Activated naive CD4-positive, alpha-beta T cell (primary cell): ENCODE measurements around the gene LGALS9B.
"Not testable (repeated sequence)": the region's sequence is repeated elsewhere in the genome, so short reads cannot be mapped to it uniquely, and the experiment has no call there.

ENCODE experiments used
- DNase-seq, 4 experiments: peaks; one replicate each; lab custom pipeline; 2025; lab: John Stamatoyannopoulos, UW

LGALS9B gene

DNA sequence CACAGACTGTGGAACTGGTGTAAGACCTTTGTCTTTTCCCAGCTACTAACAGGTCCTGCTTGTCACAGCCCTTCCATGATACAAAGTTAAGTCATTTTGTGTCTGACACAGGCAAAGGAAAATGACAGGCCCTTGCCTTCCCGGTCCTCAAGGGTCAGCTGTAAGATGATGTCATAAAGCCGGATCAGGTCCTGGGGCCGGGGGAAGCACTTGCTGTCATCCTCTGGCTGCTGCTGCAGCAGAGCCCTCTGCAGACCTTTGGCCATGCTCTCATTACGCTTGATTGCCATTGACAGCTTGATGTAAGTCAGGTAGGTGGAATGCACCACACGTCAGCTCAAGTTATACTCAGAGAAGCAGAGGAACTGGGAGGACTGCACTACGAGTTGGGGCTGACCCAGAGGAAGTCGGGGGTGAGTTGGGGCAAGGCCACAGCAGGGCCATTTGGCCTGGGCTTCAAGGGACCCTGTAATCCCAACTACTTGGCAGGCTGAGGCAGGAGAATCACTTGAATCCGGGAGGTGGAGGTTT, 50.9 kb downstream of the LGALS9B start:
- DNase-seq: not testable (repeated sequence)

DNA sequence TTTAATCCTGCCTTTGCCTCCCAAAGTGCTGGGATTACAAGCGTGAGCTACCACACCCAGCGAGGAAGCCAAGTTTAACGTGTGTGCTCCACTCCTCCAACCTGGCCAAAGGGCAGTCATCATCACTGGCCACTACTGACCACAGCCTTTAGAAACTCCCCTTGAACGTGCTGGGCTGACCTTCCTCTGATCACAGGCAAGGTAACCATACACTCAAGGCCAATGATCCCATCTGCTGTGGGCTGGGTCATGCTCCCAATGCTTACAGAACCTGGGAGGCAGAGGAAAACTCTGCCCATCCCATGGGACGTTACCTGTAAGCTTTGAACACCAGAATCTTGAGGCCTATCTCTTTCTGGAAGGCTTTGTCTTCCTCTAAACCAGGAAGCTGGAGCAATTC, 51.9 kb downstream of the LGALS9B start:
- not testable (repeated sequence) for DNase-seq

DNA sequence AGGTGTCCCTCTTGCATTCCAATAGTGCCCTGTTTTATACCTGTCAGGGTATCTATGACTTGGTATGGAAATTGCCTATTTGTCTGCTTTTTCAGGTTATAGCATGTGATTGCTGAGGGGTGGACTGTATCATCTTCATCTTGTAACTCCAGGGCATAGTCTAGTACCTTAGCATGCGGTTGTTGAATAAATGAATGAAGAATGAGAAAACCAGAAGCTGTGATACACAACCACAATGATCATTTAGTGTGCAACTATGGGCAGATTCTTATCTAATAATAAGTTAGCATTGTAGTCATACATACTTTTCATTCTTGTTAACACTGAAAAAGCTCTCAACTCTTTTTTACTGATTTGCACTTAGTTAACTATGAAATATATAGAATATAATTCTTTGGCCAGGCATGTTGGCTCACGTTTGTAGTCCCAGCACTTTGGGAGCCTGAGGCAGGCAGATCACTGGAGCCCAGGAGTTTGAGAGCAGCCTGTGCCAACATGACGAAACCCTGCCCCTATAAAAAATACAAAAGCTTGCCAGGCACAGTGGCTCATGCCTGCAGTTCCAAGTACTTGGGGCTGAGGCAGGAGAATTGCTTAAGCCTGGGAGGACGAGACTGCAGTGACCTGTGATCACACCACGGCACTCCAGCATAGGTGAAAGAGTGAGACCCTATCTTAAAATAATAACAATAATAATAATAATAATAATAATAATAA, 65.9 kb downstream of the LGALS9B start:
- not testable (repeated sequence) for DNase-seq

DNA sequence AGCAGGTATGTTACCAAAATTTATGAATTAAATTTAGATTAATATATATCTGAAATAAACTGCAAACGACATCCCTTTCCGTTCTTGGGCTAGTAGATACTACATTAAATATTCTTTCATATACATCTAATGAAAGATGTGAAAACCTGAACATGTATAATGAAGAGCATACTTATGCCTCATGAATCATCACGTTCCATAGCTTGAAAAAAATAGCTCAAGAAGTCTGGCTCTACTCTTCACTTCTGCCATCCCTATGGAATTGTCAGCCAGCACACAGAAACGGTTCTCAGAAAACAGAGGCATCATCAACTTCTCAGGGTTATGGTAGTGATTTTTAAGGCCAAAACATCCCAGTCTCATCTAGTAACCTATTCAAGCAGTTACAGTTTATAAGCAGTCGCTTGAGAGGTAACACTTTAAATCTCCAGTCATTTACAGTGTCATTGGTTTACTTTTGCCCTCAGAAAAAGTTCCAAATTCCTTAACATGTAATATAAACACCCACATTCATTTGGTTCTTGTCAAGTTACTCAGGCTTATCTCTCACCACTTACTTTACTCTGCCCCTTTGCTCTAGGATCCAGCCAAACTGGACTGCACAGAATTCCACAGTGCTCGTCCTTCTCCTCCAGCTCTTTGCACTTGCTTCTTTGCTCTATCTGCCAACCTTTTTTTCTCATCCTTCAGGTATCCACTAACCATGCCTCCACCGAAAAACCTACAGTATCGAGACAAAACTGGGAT, 66.6 kb downstream of the LGALS9B start:
- not testable (repeated sequence) for DNase-seq
